Stimulated activated CD4-positive, alpha-beta T cell treated with anti-CD3 and anti-CD28 coated beads, TNF-alpha, amount 100 ng/mL, for 48 hours (primary cell): ENCODE data around the gene DMXL1.
A peak's percentile ranks its signal among the peaks of the same experiment; 100 is the strongest.
"Not testable (repeated sequence)": the region's sequence is repeated elsewhere in the genome, so short reads cannot be mapped to it uniquely, and the experiment has no call there.

Source experiments
- DNase-seq, 3 donors: peaks; one replicate each; pipeline ENCODE4 v3.0.0-alpha.2; 2020; ENCODE audit warnings: low read depth in 3 of 3

The DMXL1 gene

DNA sequence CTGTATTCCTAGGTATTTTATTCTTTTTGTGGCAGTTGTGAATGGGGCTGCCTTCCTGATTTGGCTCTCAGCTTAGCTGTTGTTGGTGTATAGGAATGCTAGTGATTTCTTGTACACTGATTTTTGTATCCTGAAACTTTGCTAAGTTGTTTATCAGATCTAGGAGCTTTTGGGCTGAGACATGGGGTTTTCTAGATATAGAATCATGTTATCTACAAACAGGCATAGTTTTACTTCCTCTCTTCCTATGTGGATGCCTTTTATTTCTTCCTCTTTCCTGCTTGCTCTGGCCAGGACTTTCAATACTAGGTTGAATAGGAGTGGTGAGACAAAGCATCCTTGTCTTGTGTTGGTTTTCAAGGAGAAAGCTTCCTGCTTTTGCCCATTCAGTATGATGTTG is 129.9 kb downstream of the DMXL1 start:
- no peak for DNase-seq

- DNase-seq: no peak
These were observed 136.2 kb downstream of the DMXL1 start for GRCh38 chr5:119207105-119207504.

- no peak for DNase-seq
These were observed 141.1 kb downstream of the DMXL1 start for GRCh38 chr5:119212026-119212425.

GRCh38 chr5:119212676-119213075 is 141.8 kb downstream of the DMXL1 start:
- DNase-seq: no peak

GRCh38 chr5:119217183-119217582 is 146.3 kb downstream of the DMXL1 start:
- no peak for DNase-seq

DNA sequence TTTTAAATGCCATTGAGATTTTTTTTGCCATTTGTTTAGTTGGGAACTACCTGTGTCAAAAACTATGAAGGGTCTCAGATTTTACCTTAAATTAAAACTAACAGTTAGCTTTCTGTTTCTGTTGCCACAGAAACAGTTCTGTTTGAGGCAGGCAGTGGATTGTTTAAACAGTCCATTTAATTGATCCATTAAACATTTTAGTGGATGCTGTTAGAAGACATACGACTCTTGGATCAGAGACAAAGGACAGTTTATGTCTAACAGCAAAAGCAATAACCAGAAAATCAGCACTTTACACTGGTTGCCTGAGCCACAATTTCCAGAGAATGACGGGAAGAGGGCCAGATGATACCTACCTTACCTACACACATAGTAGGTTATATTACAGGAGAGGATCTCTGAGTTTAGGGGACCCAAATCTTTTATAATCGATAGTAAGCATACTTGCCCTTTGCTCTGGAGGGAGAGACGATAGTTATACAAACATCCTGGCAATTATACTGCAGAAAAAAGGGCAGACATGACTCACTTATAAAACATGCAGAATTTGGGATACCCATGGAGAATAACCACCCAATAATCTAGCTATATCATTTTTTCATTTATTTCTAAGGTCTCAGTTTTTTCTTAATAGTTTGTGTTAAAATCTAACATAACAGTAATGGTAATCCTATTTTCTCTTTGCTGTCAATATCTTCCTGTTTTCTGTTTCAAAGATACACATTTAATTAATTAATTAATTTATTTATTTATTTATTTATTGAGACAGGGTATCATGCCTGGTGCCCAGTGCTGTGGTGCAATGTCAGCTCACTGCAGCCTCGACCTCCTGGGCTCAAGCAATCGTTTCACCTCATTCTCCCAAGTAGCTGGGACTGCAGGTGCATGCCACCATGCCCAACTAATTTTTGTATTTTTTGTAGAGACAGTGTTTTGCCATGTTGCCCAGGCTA is 148.2 kb downstream of the DMXL1 start:
- no peak for DNase-seq

- DNase-seq: no peak
These were observed 149.8 kb downstream of the DMXL1 start for GRCh38 chr5:119220576-119221197.

DNA sequence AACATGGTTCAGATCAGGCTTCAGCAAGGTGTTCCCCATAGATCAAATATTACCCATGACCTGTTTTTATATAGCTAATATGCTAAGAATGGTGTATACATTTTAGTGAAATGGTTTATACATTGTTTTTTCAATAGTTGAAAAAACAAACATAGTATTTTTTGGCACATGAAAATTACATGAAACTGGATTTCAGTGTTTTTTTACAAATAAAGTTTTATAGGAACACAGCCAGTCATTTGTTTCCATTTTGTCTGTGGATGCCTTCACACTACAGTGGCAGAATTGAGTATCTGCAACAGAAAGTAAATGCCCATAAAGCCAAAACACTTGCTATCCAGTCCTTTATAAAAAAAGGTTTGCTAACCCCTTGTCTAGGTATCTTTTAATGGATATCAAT is 150.4 kb downstream of the DMXL1 start:
- no peak for DNase-seq

GRCh38 chr5:119229950-119230349 is 159.1 kb downstream of the DMXL1 start:
- no peak for DNase-seq

GRCh38 chr5:119238265-119239118 is 167.6 kb downstream of the DMXL1 start:
- no peak for DNase-seq

- DNase-seq: no peak
These were observed 168.2 kb downstream of the DMXL1 start for GRCh38 chr5:119239119-119239417.

GRCh38 chr5:119239826-119240225 is 168.9 kb downstream of the DMXL1 start:
- DNase-seq: not testable (repeated sequence)

- no peak for DNase-seq
These were observed 173.0 kb downstream of the DMXL1 start for GRCh38 chr5:119243888-119244287.

DNA sequence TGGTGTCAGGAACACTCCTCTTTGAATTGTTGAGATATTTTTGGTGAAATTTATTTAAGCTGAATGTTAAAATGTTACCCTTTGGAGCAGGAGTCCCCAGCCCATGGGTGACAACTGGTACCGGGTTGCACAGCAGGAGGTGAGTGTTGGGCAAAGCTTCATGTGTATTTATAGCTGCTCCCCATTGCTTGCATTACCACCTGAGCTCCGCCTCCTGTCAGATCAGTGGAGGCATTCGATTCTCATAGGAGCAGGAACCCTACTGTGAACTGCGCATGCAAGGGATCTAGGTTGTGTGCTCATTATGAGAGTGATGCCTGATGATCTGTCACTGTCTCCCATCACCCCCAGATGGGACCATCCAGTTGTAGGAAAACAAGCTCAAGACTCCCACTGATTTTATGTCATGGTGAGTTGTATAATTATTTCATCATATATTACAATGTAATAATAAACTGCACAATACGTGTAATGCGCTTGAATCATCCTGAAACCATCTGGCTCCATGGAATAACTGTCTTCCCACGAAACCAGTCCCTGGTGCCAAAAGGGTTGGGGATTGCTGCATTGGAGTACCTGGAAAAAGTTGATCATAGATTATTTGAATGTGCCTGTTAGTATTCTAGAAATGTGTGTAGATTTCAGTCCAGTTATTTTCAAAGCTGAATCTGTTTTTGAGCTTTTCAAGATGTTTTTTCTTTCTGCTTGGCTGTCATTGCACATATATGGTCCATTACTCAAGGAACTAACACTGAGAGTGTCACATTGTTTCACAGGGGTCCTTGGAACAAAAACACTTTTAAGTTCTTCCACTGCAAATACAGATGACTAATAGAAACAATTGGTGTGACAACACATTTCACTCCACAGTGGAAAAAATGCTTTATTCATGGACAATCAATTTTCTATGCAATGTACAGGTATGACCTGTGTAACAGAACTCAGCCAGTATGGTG is 180.3 kb downstream of the DMXL1 start:
- DNase-seq: no peak

GRCh38 chr5:119255571-119256356 is 184.9 kb downstream of the DMXL1 start:
- no peak for DNase-seq

GRCh38 chr5:119257613-119258012 is 186.7 kb downstream of the DMXL1 start:
- DNase-seq: no peak

DNA sequence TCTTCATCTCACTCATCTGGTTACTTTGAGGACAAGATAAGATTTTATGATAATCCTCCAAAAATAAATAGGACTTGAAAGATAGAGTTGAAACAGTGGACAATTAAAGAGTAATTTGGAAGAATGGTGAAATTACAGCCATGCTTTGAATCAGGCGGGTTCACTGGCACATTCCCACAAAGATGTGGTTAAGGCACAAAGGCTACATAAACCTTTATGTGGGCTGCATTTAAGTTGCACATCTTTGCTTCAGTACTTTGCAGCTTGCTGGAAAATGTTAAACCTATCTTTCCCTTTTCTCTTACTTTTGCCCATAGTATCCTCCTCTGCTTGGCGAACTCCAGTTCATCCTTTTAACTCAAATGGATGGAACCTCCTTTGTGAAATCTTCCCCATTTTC is 192.8 kb downstream of the DMXL1 start:
- DNase-seq: no peak

GRCh38 chr5:119264186-119264585 is 193.3 kb downstream of the DMXL1 start:
- DNase-seq: no peak

DNA sequence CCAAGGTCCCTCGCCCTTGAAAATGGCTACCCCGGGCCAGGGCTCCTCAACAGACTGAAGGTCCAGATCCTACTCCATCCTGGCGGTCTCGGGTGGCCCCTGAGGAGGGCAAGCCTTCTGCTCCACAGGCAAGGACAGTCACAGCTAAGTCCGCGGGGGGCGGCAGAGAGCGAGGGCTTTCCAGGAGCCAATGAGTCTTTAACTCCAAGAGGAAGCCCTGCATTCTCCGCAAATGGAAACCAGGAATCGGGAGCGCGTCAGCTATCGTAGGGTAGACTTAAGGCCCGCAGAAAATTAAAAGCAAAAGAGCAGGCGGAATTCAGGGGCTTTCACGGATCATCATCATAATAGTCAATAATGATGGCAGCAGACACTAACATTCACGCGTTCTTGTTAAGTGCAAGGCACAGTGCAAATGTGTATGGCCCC is 197.1 kb downstream of the DMXL1 start:
- DNase-seq: peak; percentile 65 to 70 (median 65)

DNA sequence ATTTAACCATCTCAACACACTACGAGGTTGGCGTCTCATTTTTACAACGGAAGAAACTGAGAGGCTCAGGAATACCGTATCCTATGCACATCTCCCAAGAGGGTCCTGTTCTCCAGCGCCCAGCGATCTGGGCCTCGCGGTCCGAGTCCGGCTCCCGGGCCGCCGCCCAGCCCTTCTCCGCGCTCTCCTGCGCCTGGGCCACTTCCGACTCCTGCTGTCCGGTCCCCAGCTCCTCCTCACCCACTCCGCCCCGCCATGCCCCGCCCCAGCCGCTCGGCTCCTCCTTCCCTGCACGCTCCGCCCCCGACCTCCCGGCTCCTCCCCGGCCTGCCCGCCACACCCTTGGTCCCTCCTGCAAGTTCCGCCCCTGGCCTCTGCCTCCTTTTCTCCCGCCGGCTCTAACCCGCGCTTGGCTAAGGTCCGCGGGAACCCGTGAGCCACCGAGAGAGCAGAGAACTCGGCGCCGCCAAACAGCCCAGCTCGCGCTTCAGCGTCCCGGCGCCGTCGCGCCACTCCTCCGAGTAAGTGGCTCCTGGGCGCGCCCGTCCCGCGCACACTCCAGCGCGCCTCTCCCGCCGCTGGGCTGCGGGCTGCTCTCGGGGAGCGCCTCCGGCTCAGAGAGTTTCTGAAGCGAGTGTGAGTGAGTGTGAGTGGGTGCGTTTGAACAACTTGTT is 197.6 kb downstream of the DMXL1 start:
- DNase-seq: peak; percentile 95 to 97 (median 96)
